ENCODE data around the gene DVL1.

Gene DVL1

DNA sequence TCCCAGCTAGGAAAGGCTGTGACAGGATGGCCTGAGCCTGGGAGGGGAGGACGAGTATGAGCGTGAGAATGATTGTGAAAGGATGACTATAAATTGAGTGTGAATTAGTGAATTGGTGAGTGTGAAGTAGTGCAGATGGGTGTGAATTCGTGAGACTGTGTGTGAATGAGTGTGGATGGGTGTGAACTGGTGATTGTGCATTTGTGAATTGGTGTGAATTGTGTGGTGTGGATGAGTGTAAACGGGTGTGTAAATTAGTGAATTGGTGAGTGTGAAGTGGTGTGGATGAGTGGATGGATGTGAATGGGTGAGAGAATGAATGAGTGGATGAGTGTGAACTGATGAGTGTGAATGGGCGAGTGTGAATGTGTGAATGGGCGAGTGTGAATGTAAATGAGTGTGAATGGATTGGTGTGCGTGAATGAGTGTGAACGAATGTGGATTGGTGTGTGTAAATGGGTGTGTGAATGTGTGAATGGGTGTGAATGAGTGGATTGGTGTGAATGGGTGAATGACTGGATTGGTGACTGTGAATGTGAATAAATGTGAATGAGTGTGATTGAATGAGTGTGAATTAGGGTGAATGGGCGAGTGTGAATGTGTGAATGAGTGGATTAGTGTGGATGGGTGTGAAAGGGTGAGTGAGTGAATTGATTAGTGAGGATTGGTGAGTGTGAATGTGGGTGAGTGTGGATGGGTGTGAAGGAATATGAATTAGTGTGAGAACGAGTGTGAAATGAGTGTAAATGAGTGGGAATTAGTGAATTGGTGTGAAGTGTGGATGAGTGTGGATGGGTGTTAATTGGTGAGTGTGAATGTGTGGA is 16.9 kb upstream of the DVL1 start:
- H3K4me1 Mint-ChIP-seq (ENCODE audit: low read depth), result peaks cover 5% of the 10 kb centered on the region
- no peaks in the 10 kb centered on the region for H3K36me3 Mint-ChIP-seq
- H3K9me3 Mint-ChIP-seq (ENCODE audit: low read depth), result no peaks in the 10 kb centered on the region
- H3K4me3 Mint-ChIP-seq, result no peak overlapping the region
- H3K27ac Mint-ChIP-seq, result no peak overlapping the region
- H3K27me3 Mint-ChIP-seq, result no peaks in the 10 kb centered on the region

DNA sequence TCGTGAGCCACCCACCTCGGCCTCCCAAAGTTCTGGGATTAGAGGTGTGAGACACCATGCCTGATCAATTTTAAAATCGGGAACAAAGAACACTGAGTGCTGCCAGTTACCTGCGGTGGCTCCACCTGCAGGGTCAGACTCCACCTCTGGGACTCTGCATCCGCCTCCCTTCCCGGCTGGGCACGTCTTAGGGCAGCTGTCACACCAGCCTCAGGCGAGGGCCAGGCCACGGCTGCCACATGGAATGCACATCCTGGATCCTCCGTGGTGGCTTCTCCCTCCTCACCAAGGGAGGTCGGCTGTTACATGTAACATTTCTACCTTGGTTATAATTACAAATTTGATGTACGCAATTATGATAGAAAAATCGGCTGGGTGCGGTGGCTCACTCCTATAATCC is 15.0 kb upstream of the DVL1 start:
- H3K4me1 Mint-ChIP-seq (ENCODE audit: low read depth), result peaks cover 10% of the 10 kb centered on the region
- H3K27ac Mint-ChIP-seq, result no peak overlapping the region
- H3K27me3 Mint-ChIP-seq, result no peaks in the 10 kb centered on the region
- H3K36me3 Mint-ChIP-seq, result no peaks in the 10 kb centered on the region
- no peaks in the 10 kb centered on the region for H3K9me3 Mint-ChIP-seq (ENCODE audit: low read depth)
- no peak overlapping the region for H3K4me3 Mint-ChIP-seq

DNA sequence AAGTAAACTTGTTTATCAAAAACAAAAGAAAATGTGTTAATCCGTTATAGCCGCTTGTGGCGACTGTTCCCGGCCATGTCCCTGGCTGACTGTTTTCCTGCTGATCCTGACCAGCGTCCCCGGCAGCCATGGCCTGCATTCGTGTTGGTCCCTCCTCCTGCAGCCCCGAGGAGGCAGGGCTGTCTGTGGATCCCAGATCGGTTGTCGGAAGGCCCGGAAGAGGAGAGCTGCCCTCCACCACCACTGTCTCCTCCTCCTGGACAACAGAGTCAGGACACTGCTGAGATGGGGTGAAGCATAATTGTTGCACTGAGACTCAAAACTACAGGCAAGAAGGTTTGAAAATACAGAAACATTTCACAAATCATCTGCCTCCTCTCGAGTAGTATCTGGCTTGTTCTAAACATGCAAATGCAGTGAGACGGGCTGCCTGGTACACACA is 12.8 kb upstream of the DVL1 start:
- Mint-ChIP-seq H3K4me1 (ENCODE audit: low read depth) (peaks cover 22% of the 10 kb centered on the region), H3K9me3 (ENCODE audit: low read depth) (no peaks in the 10 kb centered on the region), H3K27ac (peak overlapping the region; percentile 28), H3K4me3 (no peak overlapping the region), H3K36me3 (no peaks in the 10 kb centered on the region), H3K27me3 (no peaks in the 10 kb centered on the region)

DNA sequence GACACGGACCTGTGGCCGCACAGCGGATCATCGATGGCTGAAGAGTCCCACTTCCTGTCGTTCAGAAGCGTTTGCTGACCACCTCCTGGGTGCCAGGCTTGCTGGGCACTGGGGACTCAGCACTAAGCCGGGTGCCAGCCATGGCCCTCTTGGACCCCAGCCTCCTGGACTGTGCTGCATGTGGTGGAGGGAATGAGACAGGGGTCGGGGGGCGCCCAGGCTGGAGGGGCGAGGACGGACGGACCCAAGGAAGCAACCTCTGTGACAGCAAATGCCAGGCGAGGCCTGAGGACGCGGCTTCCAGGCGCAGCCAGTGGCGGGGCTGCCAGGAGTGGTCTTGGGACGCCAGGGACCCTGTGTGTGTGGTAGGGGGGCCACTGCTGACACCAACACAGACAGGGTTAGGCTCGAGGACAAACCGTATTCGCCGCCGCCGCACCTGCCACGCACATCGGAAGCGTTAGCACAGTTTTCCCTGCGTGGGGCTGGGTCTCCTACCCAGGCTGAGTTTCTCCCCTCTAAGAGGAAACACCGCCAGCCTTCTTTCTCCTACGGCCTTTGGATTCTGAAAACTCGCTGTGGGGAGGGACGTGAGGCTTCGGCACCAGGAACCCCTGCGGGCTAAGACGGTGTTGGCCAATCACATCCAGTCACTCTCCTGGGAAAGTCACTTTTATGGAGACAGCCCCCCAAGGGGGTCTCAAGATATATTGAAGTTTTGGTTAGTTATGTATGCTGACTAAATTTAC is 12.2 kb upstream of the DVL1 start:
- Mint-ChIP-seq H3K4me3 (no peak overlapping the region), H3K27ac (no peak overlapping the region), H3K36me3 (no peaks in the 10 kb centered on the region), H3K9me3 (ENCODE audit: low read depth) (no peaks in the 10 kb centered on the region), H3K27me3 (no peaks in the 10 kb centered on the region), H3K4me1 (ENCODE audit: low read depth) (peaks cover 22% of the 10 kb centered on the region)

DNA sequence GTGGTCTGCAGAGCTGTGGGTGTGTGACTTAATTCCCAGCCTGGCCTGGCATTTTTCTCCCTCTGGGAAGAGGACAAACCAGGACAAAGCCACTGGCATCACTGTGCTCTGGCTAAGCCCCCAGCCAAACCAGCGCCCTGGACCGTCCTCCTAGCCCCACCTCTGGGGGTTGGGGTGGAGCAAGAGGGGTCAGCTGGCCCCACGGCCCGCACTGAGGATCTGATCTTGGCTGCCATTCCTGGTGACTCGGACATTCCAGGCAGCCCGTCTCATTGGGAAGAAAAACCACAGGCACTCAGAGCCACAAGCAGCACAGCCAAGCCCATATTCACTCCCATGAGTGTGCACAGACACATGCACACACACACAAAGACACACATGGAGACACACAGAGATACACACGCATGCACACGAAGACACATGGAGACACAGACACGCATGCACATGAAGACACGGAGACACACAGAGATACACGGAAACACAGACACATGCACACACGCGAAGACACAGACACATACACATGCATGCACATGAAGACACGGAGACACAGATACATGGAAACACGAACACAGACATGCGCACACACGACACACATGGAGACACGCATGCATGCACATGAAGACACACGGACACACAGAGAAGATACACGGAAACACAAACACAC is 11.4 kb upstream of the DVL1 start:
- H3K4me3 Mint-ChIP-seq, result no peak overlapping the region
- no peaks in the 10 kb centered on the region for H3K36me3 Mint-ChIP-seq
- peaks cover 22% of the 10 kb centered on the region for H3K4me1 Mint-ChIP-seq (ENCODE audit: low read depth)
- no peak overlapping the region for H3K27ac Mint-ChIP-seq
- H3K9me3 Mint-ChIP-seq (ENCODE audit: low read depth), result no peaks in the 10 kb centered on the region
- H3K27me3 Mint-ChIP-seq, result no peaks in the 10 kb centered on the region

DNA sequence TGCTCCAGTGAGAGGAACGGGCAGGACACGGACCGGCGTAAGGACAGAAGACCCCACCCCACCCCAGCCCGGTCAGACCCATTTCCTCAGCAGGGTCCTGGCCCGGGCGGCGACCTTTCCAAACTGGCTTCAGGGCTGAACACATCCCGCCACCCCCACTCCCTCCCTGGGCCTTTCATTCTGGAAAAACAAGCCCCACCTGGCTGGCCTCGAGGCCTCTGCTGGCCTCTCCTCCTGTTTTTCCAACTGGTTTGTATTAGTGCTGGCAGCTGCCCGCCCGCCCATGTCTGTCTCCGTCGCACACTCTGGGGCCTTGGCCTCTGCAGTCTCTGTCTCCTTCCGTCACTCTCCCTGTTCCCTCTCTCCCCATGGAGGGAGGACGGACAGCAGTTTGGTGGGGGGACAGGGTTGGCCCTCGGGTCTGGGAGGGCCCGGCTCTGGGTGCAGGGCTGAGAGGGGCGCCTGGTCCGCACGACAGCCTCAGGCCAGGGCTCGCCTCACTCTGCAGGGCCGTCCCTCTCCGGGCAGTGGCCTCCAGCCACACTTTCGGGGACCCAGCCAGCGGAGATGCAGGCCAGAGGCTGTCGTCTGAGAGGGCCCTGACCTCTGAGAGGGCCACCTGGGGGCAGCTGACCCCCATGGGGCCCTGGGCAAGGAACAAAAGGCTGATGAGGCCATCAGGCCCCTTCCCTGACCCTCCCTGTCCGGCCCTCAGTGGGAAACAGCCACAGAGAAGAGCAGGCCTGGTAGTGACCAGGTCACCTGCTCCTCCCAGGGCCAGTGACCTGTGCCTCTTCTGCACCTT is 10.6 kb upstream of the DVL1 start:
- Mint-ChIP-seq H3K4me1 (ENCODE audit: low read depth) (peaks cover 22% of the 10 kb centered on the region), H3K36me3 (no peaks in the 10 kb centered on the region), H3K9me3 (ENCODE audit: low read depth) (no peaks in the 10 kb centered on the region), H3K4me3 (no peak overlapping the region), H3K27me3 (no peaks in the 10 kb centered on the region), H3K27ac (no peak overlapping the region)

DNA sequence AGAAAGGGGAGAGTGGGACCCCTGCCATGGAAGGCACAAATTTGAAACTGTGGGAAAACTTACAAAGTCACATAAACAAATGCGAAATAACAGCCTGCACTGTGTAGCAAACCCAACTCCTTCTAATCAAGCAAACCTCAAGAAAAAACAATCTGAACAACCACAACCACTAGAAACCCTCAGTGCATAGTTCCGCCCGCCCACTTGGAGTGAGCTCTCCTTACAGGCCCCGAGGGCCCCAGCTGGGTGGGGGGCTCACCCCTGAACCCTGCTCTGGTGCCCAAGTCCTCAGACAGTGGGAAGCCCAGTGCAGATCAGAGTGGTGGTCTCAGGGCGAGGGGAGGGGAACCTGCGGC is 10.1 kb upstream of the DVL1 start:
- Mint-ChIP-seq H3K36me3 (no peaks in the 10 kb centered on the region), H3K9me3 (ENCODE audit: low read depth) (no peaks in the 10 kb centered on the region), H3K4me1 (ENCODE audit: low read depth) (peaks cover 22% of the 10 kb centered on the region), H3K27ac (no peak overlapping the region), H3K4me3 (peak overlapping the region; percentile 40), H3K27me3 (no peaks in the 10 kb centered on the region)

DNA sequence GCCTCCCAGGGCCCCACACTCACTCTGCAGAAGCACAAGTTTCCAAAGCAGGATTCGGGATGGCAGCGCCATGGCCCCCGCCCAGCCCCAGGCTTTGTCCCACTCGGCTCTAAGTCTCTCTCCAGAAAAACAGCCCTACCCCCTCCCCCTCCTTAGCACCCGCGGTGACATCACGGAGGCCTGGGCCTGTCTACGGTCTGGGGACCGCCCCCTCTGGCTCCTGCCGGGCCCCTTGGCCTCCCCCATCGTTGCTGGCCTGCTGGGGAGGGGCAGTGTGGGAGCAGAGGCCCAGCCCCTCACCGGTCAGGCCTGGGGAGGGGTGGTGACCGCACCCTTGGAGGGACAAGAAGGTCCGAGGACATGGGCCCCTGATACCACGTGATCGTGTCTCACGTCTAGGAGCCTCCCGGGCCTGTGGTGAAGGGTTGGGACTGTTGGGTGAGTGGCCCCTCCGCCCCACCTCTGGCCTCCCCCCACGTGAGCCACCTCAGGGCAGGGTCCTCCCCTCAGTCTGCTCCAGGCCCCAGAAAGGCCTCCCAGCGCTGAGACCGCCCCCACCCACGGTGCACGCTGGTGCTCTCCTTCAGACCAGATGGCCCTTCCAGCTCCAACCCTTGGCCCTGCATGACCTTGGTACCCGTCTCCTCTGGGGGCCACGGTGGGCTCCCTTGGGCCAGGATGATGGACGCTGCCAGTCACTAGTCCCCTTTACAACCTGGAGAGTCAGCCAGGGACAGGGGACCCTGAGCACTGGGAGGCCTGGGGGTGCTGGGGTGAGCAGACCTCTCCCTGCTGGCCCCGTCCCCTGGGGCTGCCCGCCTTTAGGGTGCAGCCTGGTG is 9.4 kb upstream of the DVL1 start, which contains the start of gene MXRA8:
MXRA8 (minus strand) TSS at position 123 of the 839 bp plus-strand sequence; CDS start at position 72, 51 bp downstream.
- peaks cover 22% of the 10 kb centered on the region for H3K4me1 Mint-ChIP-seq (ENCODE audit: low read depth)
- no peak within 1 kb of the TSS for H3K27ac Mint-ChIP-seq
- no peaks in the 10 kb centered on the region for H3K27me3 Mint-ChIP-seq
- no peaks in the 10 kb centered on the region for H3K9me3 Mint-ChIP-seq (ENCODE audit: low read depth)
- peak within 1 kb of the TSS; percentile 40 for H3K4me3 Mint-ChIP-seq
- no peaks in the 10 kb centered on the region for H3K36me3 Mint-ChIP-seq

DNA sequence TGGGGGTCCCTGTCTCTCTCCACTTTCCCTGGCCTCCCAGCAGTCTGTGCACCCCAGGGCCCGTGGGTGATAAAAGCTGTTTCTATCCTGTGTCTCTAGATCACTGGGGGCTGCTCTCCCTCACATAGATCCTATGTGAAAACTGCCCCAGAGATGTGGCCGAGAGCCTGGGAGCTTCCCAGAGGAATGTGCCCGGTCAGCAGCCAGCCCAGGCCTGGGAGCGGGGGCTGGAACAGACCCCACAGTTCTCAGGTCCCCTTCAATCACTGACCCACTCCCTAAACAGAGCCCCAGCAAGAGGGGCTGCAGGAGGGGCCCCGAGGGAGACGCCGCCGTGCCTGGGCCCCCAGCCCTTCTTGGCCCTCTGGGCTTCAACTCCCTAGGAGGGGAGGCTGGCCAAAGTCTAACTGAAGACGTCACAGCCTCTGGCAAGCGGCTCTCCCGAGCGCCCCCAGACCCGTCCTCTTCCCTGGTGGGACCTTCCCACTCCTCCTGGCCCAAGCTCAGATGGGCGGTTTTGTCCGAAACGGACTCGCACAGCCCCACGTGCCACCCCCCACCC is 8.7 kb upstream of the DVL1 start:
- Mint-ChIP-seq H3K9me3 (ENCODE audit: low read depth) (no peaks in the 10 kb centered on the region), H3K4me1 (ENCODE audit: low read depth) (peaks cover 22% of the 10 kb centered on the region), H3K4me3 (no peak overlapping the region), H3K27ac (no peak overlapping the region), H3K27me3 (no peaks in the 10 kb centered on the region), H3K36me3 (no peaks in the 10 kb centered on the region)

DNA sequence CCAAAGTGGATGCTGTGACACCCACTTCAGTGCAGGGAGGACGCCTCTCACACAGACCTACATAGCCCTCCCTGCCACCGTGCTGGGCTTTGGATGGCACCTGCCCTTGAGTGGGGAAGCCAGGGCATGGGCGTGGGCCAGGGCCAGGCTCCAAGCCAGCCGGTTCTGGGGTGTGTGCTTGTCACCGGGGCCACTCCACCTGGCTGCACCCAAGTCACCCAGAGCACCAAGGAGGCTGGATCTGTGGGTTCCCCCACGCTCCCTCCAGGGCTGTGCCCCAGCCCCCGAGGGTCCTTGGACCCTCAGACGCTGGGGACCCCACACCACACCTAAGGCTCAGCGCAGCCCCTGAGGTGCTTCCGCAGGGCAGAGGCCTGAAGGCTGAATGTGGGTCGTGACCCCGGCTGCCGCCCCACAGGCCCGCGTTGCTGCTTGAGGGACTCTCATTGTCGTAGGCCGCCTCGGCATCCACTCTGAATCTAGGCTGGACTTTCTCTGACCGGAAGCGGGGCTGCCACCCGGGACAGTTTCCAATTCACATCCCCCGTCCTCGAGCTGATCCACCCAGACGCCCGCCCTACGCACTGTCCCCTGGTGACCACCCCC is 7.7 kb upstream of the DVL1 start:
- Mint-ChIP-seq H3K4me1 (ENCODE audit: low read depth) (peaks cover 29% of the 10 kb centered on the region), H3K4me3 (no peak overlapping the region), H3K27me3 (peaks cover 2% of the 10 kb centered on the region), H3K27ac (no peak overlapping the region), H3K9me3 (ENCODE audit: low read depth) (no peaks in the 10 kb centered on the region), H3K36me3 (no peaks in the 10 kb centered on the region)

DNA sequence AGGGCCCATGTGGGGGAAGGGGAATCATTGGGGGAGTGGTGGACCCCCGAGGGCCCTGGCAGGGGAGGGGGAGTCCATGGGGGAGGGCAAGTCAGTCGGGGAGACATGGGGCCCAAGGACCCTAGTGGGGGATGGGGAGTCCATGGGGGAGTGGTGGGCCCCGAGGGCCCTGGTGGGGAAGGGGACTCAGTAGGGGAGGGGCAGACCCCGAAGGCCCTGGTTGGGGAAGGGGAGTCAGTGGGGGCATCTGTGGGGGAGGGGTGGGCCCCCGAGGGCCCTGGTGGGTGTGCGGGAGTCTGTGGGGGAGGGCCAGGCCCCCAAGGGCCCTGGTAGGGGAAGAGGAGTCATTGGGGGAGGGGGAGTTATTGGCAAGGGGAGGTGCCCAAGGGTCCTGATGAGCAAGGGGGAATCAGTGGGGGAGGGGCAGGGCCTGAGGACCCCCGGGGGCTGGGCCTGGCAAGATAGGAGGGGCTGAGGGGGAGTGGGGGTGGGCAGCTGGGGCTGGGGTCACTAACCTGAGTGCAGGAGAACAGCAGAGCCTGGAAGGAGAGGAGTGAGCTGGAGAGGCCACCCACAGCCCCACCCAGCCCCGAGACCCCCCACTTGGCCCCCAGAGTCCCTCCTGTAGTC is 7.1 kb upstream of the DVL1 start:
- no peaks in the 10 kb centered on the region for H3K36me3 Mint-ChIP-seq
- H3K9me3 Mint-ChIP-seq (ENCODE audit: low read depth), result no peaks in the 10 kb centered on the region
- no peak overlapping the region for H3K4me3 Mint-ChIP-seq
- peaks cover 2% of the 10 kb centered on the region for H3K27me3 Mint-ChIP-seq
- no peak overlapping the region for H3K27ac Mint-ChIP-seq
- H3K4me1 Mint-ChIP-seq (ENCODE audit: low read depth), result peaks cover 29% of the 10 kb centered on the region

DNA sequence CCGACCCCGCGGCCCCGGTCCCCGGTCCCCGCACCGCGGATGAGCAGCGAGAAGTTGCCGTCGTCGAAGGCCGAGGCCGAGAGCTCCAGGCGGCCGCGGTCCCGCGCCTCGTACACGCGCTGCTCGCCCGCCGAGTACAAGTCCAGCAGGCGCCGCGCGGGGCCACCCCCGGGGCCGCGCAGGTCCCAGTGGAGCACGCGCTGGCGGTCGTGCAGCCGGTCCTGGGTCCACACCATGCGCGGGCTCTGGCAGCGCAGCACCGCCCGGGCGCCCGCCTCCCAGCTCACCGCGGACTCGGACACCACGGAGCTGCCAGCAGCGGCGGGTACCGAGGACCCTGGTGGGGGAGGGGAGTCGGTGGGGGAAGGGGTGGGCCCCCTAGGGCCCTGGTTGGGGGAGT is 6.2 kb upstream of the DVL1 start:
- no peaks in the 10 kb centered on the region for H3K36me3 Mint-ChIP-seq
- H3K27me3 Mint-ChIP-seq, result peaks cover 2% of the 10 kb centered on the region
- H3K9me3 Mint-ChIP-seq (ENCODE audit: low read depth), result no peaks in the 10 kb centered on the region
- H3K4me1 Mint-ChIP-seq (ENCODE audit: low read depth), result peaks cover 24% of the 10 kb centered on the region
- H3K4me3 Mint-ChIP-seq, result no peak overlapping the region
- H3K27ac Mint-ChIP-seq, result no peak overlapping the region
